Transverse colon (tissue), 4 donors: ENCODE data around the gene XPA. TPM values are rescaled to one million over a fixed set of nuclear protein-coding genes. Genes with fewer than 3 reads are reported as not detected.

ENCODE experiments used
- DNase-seq: peaks from one replicate; pipeline ENCODE4 v3.0.0-alpha.2; 2019
- H3K27ac ChIP-seq, 4 donors: fragments of 200-600 bp; sonication (generic); 2 replicates each; pipeline ENCODE4 v1.5.1; 2016 to 2018; ENCODE audit warnings: inconsistent platforms in 4 of 4
- H3K27me3 ChIP-seq: fragments of 200-600 bp; sonication (generic); 2 replicates; pipeline ENCODE4 v1.5.1; 2017; ENCODE audit warnings: inconsistent platforms
- H3K36me3 ChIP-seq, 4 donors: fragments of 200-600 bp; sonication (generic); 2 replicates each; pipeline ENCODE4 v1.5.1; 2017 to 2019; ENCODE audit warnings: inconsistent platforms in 4 of 4
- H3K4me1 ChIP-seq, 4 donors: fragments of 200-600 bp; sonication (generic); 2 replicates each; pipeline ENCODE4 v1.5.1; 2017 to 2020; ENCODE audit warnings: inconsistent platforms in 4 of 4
- H3K4me3 ChIP-seq, 4 donors: fragments of 200-600 bp; sonication (generic); 1 replicate in 1 of 4; 2 replicates in 3 of 4; pipeline versions ENCODE4 v1.5.1 to v1.6.1; 2017 to 2019; ENCODE audit warnings: inconsistent platforms in 4 of 4
- H3K9me3 ChIP-seq, 2 donors: fragments of 200-600 bp; sonication (generic); 2 replicates each; pipeline ENCODE4 v1.5.1; 2017 to 2019; ENCODE audit warnings: inconsistent platforms in 2 of 2
- CTCF ChIP-seq, 5 experiments: fragments of 200-600 bp in 3 of 5; fragments of 450-650 bp in 2 of 5; sonication (generic) in 3 of 5; IDR thresholded peaks; 1 replicate in 2 of 5; 2 replicates in 3 of 5; pipeline ENCODE4 v1.5.1; 2016 to 2017; ENCODE audit warnings: antibody characterized with exemption in 5 of 5, inconsistent platforms in 3 of 5, mild to moderate bottlenecking in 2 of 5, moderate library complexity in 1 of 5
- EP300 ChIP-seq: sonication (generic); formaldehyde crosslinking; IDR thresholded peaks from one replicate; pipeline ENCODE4 v1.6.1; 2017; ENCODE audit warnings: antibody characterized with exemption, low read depth
- POLR2A ChIP-seq: fragments of 450-650 bp; IDR thresholded peaks from one replicate; pipeline ENCODE4 v1.6.1; 2016; ENCODE audit warnings: antibody characterized with exemption, mild to moderate bottlenecking, moderate library complexity
- POLR2AphosphoS5 ChIP-seq, 3 donors: sonication (generic); formaldehyde crosslinking; IDR thresholded peaks; one replicate each; pipeline ENCODE4 v1.6.1; 2016; ENCODE audit warnings: antibody characterized with exemption in 3 of 3
- WGBS, 2 donors: methylation state at CpG; one replicate each; pipeline ENCODE4 v1.1.5; 2018; ENCODE audit warnings: low coverage in 1 of 2; 5-methylcytosine and 5-hydroxymethylcytosine counted together
- in situ Hi-C, 4 donors: fragments of 200-750 bp; cut with MboI; loops; one replicate each; pipeline versions ENCODE4 v1.15.0 to v1.15.1; 2017; ENCODE audit warnings: low sequenced_read_pairs in 3 of 4, low pct_ligation_motif_present in 1 of 4, low pct_unique_long_range_greater_than_20kb in 1 of 4
- intact Hi-C: fragments of 100-400 bp; cut with DNase I; formaldehyde crosslinking; loops from one replicate; pipeline ENCODE4 v1.15.1; 2023; ENCODE audit warnings: low total_unique reads
- total RNA-seq, 4 donors: library from RNA; depleted of rRNA; stranded (reverse); fragments of >200 nt; gene quantifications; one replicate each; pipeline ENCODE4 v1.1.0, GENCODE V29; 2016

The XPA gene
- total RNA-seq, 4 donors from 2014 or later = 6.4 to 44.4 (median 12.5) TPM

GRCh38 chr9:97717866-97718265 is 20.7 kb upstream of the XPA start:
- Histone ChIP-seq H3K27ac (no peak overlapping the region), H3K9me3 (no peaks in the 10 kb centered on the region), H3K27me3 (no peaks in the 10 kb centered on the region), H3K4me1 (no peaks in the 10 kb centered on the region), H3K36me3 (no peaks in the 10 kb centered on the region), H3K4me3 (no peak overlapping the region)
- DNase-seq = no peak
- in situ Hi-C loops (loop anchor here in 3 of 4 donors (10.0 to 25.0 kb wide), 5 partner anchors 94 to 569 kb away; partner anchors contain the start of gene TBC1D2 (in 1 of the 3)), intact Hi-C loops (no loop called here)
- WGBS, 2 donors = 70 to 80% methylated on average over 2 to 3 of the region's 3 CpGs
- no peak for TF ChIP-seq EP300

- H3K36me3 ChIP-seq = no peaks in the 10 kb centered on the region
- TF ChIP-seq POLR2AphosphoS5 (IDR thresholded peaks at IDR 0.05) (no peak), EP300 (no peak), CTCF (IDR thresholded peaks at IDR 0.05) (no peak), POLR2A (no peak)
- no peaks in the 10 kb centered on the region for H3K4me1 ChIP-seq
- intact Hi-C loops (loop anchor here (5.0 kb wide), 1 partner anchor 548 kb away; no protein-coding TSS in a partner anchor), in situ Hi-C loops (loop anchor here (5.0 to 25.0 kb wide), 7 partner anchors 98 to 573 kb away; partner anchors contain the start of gene TBC1D2 (in 1 of the 4))
- DNase-seq = no peak
- H3K27ac ChIP-seq = no peak overlapping the region
- 0 to 16% methylated on average over 1 to 3 of the region's 3 CpGs for WGBS, 2 donors
- H3K9me3 ChIP-seq = no peaks in the 10 kb centered on the region
- H3K27me3 ChIP-seq = peaks cover 4% of the 10 kb centered on the region
- no peak overlapping the region for H3K4me3 ChIP-seq
Measured at GRCh38 chr9:97714435-97714834, 17.3 kb upstream of the XPA start.

- WGBS, 2 donors = 56% methylated on average over 12 of the region's 12 CpGs; no CpG with 5 or more reads in 1 of the 2 donors
- H3K36me3 ChIP-seq = no peaks in the 10 kb centered on the region
- intact Hi-C loops = loop anchor here (2.0 to 5.0 kb wide), 2 partner anchors 190 to 551 kb away; no protein-coding TSS in a partner anchor
- TF ChIP-seq EP300 (no peak), CTCF (IDR thresholded peaks at IDR 0.05) (no peak), POLR2A (no peak), POLR2AphosphoS5 (IDR thresholded peaks at IDR 0.05) (no peak)
- no peak for DNase-seq
- H3K27ac ChIP-seq = no peak overlapping the region
- in situ Hi-C loops = loop anchor here (5.0 to 25.0 kb wide), 7 partner anchors 99 to 576 kb away; partner anchors contain the start of gene TBC1D2 (in 1 of the 4)
- H3K4me3 ChIP-seq = no peak overlapping the region
- no peaks in the 10 kb centered on the region for H3K4me1 ChIP-seq
- no peaks in the 10 kb centered on the region for H3K9me3 ChIP-seq
- H3K27me3 ChIP-seq = peaks cover 9% of the 10 kb centered on the region
Measured at GRCh38 chr9:97711223-97711626, 14.1 kb upstream of the XPA start.

GRCh38 chr9:97710356-97711222 is 13.4 kb upstream of the XPA start:
- intact Hi-C loops = loop anchor here (2.0 to 5.0 kb wide), 2 partner anchors 190 to 552 kb away; no protein-coding TSS in a partner anchor

More at GRCh38 chr9:97710356-97711222, 13.4 kb upstream of the XPA start:
- Histone ChIP-seq H3K4me1 (no peaks in the 10 kb centered on the region), H3K4me3 (no peak overlapping the region), H3K36me3 (no peaks in the 10 kb centered on the region), H3K9me3 (no peaks in the 10 kb centered on the region), H3K27ac (no peak overlapping the region), H3K27me3 (peaks cover 9% of the 10 kb centered on the region)
- 0 to 24% methylated on average over 5 to 9 of the region's 9 CpGs for WGBS, 2 donors
- TF ChIP-seq CTCF (IDR thresholded peaks at IDR 0.05) (peak; percentile 77 to 88 (median 83)), POLR2A (no peak)
- in situ Hi-C loops = loop anchor here (5.0 to 25.0 kb wide), 7 partner anchors 98 to 577 kb away; partner anchors contain the start of gene TBC1D2 (in 1 of the 4)
- DNase-seq = peak; percentile 25
